ENCODE measurements around the gene FCGR2B.
"Not testable (repeated sequence)": the region's sequence is repeated elsewhere in the genome, so short reads cannot be mapped to it uniquely, and the experiment has no call there.

FCGR2B gene

GRCh38 chr1:161647507-161648360 is 15.2 kb upstream of the FCGR2B start:
- not testable (repeated sequence) for DNase-seq

DNA sequence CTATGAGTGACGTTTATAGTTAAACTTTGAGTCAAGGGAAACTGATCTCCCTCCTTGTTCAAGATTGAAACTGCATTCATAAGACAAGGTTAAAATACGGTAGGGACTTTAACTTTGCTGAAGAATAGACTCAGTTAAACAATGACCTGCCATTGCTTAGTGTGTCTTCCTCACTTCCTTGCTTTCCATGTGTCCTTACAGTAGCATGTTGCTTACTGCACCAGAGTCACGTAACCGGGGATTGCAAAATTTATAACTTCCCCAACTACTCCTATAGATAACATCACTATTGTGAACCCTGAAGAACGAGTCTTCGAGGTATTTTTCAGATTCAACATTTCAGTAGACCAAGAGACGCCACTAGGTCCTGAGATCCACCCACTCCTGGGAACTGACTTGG is 9.4 kb upstream of the FCGR2B start:
- DNase-seq: not testable (repeated sequence)

- DNase-seq: not testable (repeated sequence)
These were observed 9.0 kb upstream of the FCGR2B start for GRCh38 chr1:161653971-161654370.

GRCh38 chr1:161658524-161658923 is 4.4 kb upstream of the FCGR2B start:
- DNase-seq: not testable (repeated sequence)

DNA sequence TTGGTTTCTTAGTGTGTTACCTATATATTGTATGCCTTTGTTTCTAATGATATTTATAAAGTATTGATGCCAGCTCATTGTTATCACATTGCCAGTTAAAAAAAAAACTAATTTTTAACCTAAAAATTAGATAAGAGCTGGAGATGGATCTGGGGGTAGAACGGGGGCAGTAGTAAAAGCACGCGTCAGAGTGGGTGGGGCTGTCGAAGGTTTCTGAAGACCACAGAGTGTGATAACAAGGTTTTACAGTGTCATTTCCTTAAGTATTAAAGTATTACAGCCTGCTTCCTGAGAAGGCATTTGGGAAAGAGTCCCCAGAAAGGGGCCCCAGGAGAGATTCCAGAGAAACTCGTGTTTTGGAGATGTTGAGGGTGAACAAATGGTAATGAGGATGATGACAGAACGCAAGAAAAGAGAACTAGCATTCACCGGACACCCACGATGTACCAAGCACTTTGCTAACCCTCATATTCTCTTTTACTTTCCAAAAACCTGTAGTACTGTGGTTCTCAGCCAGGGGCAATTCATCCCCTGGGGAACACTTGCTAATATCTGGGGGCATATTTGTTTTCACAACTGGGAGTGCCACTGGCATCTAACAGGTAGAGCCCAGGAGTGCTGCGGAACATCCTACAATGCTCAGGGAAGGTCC is 1.2 kb upstream of the FCGR2B start:
- DNase-seq: not testable (repeated sequence)

- not testable (repeated sequence) for DNase-seq
These were observed 626 bp downstream of the FCGR2B start for GRCh38 chr1:161663569-161663968.

- not testable (repeated sequence) for DNase-seq
These were observed 1.7 kb downstream of the FCGR2B start for GRCh38 chr1:161664689-161665088.

GRCh38 chr1:161671045-161672020 is 8.4 kb downstream of the FCGR2B start:
- DNase-seq: not testable (repeated sequence)

DNA sequence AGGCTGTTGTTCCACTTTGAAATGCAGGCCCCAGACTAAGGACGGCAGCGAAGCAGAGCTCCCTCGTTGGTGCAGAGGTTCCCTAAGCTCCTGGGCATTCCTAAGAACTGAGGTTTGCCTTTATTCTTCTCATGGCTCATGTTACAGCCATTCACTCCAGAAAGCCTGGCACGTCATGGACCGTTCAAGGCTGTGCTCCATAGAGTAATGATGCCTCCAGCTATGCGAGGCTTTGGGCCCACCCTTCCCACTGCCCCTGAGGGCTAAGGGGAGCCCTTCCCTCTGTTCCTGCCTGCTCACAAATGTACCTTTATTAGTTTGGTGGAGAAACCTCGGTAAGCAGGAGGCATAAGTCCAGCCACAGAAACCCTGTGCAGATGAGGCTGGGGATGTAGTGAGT is 10.5 kb downstream of the FCGR2B start:
- not testable (repeated sequence) for DNase-seq

DNA sequence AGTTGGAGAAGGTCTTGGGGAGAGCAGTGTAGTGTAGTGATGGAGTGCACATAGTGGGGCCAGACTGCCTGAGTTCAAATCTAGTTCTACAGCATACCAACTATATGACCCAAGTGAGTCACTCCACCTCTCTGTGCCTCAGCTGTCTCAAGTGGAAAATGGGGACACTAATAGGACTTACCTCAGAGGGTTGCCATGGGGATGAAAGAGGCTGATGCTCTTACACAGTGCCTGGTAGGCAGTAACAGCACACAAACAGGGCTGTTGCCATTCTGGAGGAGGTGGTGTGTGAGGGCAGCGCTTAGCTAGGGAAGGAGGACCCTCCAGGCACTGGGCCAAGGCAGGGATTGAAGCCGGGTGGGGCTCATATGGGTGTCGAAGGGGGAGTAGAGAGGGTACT is 11.5 kb downstream of the FCGR2B start:
- not testable (repeated sequence) for DNase-seq

- DNase-seq: not testable (repeated sequence)
These were observed 12.0 kb downstream of the FCGR2B start for GRCh38 chr1:161674908-161675307.

- no peak for DNase-seq
These were observed 13.5 kb downstream of the FCGR2B start for GRCh38 chr1:161676441-161676840.

- DNase-seq: no peak
These were observed 14.2 kb downstream of the FCGR2B start for GRCh38 chr1:161676958-161677689.

GRCh38 chr1:161678500-161678899 is 15.6 kb downstream of the FCGR2B start:
- DNase-seq: no peak

DNA sequence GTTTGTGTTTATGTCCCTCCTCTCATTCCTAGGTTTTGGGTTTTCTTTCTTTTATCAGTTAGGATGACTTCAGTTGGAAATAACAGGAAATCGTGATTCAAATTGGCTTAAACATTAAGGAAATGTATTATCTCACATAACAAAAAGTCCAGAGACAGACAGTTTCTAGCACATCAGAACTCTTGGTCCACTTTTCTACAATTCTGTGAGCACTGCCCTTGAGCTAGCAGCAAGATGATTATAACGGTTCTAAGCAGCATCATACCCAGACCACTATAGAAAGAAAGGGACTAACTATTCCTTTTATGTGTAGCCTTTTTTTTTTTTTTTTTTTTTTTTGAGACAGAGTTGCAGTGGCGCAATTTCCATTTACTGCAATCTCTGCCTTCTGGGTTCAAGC is 18.9 kb downstream of the FCGR2B start:
- no peak for DNase-seq

DNA sequence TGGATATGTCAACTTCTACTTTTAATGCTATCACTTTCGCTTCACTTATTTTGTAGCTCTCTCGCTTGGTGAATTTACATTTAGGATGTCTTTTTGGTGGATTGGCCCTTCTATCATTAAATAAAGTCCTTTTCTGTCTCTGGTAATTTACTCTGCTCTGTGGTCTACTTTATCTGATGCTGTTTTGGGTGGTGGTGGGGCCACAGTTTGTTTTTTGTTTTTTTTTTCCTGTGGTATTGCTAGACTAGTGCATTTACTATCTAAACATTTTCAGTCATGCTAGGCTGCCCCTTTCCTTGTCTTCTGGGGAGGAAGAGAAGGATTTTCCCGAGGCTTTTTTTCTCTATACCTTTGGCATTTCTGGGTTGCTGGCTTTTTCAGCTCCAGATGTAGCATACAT is 26.0 kb downstream of the FCGR2B start:
- no peak for DNase-seq

DNA sequence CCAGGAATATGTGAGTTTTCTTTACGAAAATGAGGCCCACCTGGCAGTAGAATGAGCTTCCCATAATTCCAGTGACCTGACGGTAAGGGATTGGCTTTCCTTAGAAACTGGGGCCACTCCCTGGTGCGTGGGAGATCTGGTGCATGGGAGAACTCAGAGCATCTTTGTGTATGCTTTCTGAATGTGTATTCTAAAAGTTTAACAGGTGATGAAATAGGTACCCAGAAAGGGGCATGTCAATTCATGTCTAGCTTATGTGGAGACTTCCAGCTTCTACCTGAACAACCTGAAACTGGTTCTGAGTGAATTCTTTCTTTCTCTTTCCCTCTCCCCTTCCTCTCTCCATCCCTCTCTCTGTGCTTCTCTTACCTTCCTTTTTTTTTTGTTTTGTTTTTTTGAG is 28.9 kb downstream of the FCGR2B start:
- no peak for DNase-seq

DNA sequence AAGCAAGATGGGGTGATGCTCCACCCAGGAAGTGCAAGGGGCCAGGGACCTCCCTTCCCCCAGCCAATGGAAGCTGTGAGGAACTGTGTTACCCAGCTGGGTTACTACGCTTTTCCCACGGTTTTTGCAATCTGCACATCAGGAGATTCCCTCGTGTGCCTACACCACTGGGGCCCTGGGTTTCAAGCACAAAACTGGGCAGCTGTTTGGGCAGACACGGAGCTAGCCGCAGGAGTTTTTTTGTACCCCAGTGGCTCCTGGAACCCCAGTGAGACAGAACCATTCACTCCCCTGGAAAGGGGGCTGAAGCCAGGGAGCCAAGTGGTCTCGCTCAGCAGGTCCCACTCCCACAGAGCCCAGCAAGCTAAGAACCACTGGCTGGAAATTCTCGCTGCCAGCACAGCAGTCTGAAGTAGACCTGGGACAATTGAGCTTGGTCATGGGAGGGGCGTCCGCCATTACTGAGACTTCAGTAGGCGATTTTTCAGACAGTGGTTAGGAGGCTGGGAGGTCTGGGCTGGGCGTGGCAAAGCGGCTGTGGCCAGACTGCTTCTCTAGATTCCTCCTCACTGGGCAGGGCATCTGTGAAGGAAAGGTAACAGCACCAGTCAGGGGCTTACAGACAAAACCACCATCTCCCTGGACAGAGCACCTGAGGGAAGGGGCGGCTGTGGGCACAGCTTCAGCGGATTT is 30.2 kb downstream of the FCGR2B start:
- DNase-seq: not testable (repeated sequence)

DNA sequence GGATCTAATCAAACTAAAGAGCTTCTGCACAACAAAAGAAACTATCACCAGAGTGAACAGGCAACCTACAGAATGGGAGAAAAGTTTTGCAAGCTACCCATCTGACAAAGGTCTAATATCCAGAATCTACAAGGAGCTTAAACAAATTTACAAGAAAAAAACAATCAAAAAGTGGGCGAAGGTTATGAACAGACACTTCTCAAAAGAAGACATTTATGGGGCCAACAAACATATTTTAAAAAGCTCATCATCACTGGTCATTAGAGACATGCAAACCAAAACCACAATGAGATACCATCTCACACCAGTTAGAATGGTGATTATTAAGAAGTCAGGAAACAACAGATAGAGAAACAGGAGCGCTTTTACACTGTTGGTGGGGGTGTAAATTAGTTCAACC is 35.4 kb downstream of the FCGR2B start:
- not testable (repeated sequence) for DNase-seq

- DNase-seq: no peak
These were observed 39.3 kb downstream of the FCGR2B start for GRCh38 chr1:161702250-161702649.

- DNase-seq: no peak
These were observed 42.6 kb downstream of the FCGR2B start for GRCh38 chr1:161705537-161705936.

GRCh38 chr1:161706113-161706481 is 43.2 kb downstream of the FCGR2B start:
- no peak for DNase-seq
